Stimulated activated CD4-positive, alpha-beta T cell treated with anti-CD3 and anti-CD28 coated beads, Interleukin-15, amount 100 ng/mL, for 1 hour (primary cell): ENCODE results near the gene LSAMP.
"Not testable (repeated sequence)": the region's sequence is repeated elsewhere in the genome, so short reads cannot be mapped to it uniquely, and the experiment has no call there.

ENCODE experiments used
- DNase-seq, 2 donors: peaks; one replicate each; pipeline ENCODE4 v3.0.0-alpha.2; 2020; ENCODE audit warnings: low read depth in 1 of 2, low spot score in 1 of 2

Gene LSAMP

DNA sequence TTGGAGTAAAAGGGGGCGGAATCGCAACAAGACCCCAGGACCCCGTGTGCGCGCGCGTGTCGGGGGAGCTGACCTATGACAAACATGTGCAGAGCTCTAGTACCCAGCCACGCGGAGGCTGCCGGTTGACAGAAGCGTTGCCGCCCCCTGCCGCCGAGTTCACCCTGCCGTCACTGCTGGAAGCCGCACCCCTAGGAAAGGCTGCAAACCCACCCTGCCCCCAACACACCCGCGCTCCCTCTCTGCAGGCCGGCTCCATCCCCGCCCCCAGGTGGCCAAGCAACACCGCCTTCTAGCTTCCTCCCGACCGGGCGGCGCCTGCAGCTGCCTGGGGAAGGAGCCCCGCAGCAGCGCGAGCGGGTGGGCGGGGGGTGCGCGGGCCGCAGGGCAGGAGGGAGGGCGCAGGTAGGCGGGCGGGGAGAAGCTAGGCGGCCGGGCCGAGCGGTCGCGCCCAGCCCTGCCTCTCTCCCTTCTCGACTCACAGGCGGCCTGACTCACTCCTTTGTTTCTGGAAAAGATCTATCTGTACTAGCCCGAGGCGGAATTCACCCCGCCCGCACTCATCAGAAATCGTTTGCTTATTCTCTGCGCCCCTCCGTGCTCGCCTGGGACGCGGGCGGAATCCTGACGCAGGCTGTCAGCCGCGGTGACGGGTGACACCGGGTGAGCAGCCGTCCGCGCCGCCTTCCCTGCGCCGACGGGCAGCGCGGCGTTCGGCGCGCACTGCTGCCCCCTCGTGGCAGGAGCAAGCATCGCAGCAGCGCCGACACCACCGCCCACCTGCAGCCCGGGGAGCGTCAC is 661.1 kb downstream of the LSAMP start:
- peak; percentile 75 to 79 for DNase-seq

DNA sequence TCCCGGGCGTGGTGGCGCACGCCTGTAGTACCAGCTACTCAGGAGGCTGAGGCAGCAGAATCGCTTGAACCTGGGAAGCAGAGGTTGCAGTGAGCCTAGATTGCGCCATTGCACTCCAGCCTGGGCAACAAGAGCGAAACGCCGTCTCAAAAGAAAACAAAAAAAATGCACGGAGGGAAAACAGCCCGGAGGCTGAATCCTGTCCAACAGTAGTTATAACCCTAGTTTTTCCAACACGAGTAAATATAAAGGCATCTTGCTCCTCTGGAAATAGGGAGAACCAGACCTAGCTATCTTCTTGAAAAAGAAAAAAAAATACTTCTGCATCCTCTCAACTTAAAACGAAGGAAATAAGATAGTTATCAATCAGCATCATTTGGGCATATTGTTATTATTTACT is 661.9 kb downstream of the LSAMP start:
- not testable (repeated sequence) for DNase-seq

DNA sequence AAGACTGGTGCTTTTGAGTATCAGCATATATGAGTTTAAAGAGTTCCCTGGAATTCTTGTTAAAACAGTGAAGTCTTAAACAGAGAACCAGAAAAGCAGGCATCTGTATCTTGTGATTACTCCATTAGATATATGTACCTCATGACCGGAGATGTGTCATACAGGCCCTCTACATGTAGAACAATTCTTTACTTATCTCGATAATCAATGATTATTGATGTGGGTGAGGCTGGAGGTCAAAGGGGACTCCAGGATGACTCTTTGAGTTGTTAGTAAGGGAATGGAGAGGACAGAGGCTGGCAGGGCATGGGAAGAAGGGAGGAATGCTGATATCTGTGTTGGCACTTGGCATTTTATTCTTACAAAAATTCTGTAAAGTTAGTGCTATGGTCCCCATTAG is 666.3 kb downstream of the LSAMP start:
- DNase-seq = no peak

DNA sequence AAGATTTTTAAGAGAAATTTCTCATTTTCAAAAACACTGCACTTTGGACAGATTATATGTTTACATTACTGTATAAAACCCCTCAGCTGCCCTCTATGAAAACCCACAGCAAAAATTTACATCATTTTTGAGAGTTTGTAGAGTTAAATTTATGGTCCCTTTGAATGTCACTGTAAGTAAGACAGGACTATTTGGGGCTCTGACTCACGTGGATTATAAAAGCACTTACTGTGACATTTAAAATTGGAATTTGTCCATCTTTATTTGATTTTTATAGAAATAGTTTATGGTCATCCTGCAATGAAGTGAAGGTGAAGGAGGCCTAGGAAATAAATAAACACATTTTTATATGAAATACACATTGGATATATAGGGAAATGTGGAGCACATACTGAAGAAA is 672.3 kb downstream of the LSAMP start:
- DNase-seq = no peak

DNA sequence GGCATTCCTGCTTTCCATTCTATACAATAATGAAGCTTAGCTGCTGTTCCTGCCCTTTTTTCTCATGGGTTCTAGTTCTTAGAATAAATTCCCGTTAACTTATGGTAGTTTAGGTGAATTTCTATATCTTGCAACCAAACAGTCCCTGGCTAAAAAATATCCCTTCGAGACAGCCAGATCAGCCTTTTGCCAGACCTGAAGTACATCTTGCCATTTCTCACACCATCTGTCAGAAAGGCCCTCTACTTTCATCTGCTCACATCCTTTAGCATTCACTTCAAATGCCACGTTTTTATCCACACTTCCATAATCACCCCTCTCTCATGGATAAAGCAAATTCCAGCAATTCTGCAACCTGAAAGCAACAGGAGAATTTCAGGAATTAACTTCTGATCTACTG is 676.6 kb downstream of the LSAMP start:
- no peak for DNase-seq

DNA sequence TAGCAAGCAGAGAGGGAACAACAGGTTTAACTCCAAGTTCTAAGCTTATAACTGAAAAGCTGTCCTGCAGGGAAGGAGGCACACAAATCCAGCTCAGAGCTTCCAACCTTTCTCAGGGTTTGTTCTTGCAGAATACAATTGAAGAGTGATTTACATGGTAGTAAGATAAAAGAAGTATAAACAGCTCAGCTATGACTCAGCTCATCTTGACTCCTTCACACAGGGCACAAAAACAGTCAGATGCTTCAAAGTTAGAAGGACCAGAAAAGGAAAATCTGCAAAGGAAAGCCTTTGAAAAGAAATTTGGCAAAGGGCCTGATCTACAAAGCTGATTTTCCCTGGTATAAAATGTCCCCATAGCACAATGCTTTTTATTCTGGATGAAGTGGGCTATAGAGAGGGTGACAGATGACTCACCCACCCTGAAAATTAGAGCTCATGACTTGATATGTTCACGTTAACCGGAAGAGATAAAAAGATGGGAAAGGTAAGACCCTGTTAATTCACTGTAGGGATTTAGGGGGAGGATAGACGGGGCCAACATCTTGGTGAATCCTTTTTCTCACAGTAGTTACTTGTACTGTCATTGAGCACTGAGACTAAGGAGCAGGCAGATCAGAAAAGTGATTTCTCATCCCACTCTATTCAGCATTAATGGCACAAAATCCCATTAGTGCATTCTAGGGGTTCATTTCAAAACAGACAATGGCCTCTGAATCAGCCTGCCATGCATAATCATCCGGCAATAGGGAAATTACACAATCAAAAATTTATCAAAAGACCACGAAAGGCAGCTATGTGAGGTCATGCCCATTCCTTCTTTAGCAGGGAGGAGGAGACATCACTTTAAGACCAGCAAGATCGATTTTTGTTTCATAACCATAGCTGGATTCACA is 678.5 kb downstream of the LSAMP start:
- DNase-seq = no peak

DNA sequence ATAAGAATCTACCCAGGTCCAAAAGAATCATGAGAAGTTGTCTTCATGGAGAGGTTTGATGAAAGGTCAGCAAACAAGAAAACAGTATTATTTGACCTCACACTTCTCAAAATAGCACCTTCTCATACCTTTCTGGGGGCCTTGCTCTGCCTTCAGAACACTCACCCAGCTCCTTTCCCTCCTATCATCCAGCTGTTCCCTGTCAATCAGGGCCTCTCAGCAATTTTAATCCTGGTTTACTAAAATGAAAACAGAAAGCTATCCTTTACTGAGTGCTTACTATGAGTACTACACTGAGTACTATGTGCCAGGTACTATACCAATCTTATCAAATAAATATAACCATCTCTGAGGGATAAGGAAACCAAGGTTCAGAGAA is 683.4 kb downstream of the LSAMP start:
- no peak for DNase-seq

DNA sequence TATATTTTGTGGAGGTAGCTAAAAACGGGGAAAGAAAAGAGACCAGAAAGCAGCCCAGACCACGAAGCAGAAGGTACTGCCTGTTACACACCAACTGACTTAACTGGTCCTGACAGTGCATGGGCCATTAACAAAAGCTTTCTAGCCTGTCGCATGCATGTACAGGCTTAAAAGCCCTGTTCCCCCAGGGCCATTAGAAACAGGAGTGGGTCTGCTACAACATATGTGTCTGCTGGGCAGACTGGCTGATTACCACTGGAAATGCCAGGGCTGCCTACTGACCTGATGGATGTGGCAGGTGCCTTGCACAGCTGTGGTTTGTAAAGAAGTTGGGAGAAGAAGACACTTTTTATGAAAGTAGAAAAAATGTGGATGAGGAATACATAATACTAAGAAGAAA is 684.6 kb downstream of the LSAMP start:
- DNase-seq = no peak

DNA sequence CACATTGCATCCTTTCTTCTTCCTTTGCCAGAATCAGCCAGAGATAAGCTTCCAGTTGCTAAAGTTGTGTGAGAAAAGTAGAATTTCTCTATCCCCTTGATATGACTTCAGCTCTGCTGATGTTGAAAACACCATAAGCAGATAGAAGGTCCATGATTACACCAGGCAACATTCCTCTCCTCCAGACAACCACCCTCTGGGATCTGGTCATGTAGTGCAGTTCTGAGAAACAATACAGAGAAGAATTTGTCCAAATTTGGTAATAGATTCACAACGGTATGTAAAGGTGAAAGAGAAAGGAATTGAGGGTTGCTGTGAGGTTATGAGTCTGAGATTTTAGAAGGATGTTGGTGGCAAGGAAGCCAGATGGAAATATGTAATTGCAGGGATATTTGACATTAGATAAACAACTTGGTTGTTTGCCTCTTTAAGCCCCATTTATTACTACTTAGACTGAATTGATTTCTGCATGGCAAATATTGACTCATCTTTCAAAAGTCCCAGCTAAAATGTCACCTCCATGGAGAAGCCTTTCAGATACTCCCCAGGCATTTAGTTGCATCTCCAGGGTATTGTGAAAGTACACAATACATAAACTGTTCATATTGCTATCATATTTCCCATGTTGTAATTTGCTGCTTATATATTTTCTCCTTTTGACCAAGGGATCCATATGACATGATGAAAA is 687.1 kb downstream of the LSAMP start:
- no peak for DNase-seq

DNA sequence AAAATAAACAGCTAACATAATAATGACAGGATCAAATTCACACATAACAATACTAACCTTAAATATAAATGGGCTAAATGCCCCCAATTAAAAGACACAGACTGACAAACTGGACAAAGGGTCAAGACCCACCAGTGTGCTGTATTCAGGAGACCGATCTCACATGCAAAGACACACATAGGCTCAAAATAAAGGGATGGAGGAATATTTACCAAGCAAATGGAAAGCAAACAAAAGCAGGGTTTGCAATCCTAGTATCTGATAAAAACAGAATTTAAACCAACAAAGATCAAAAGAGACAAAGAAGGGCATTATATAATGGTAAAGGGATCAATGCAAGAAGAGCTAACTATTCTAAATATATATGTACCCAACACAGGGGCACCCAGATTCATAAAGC is 692.3 kb downstream of the LSAMP start:
- DNase-seq = not testable (repeated sequence)
